Measurements from ENCODE around the gene MIF4GD. TPM values are rescaled to one million over a fixed set of nuclear protein-coding genes. Genes with fewer than 3 reads are reported as not detected.

MIF4GD gene
- total RNA-seq, 1 donor from 2014 or later, result 16.3 TPM

GRCh38 chr17:75228305-75228704 lies 42.7 kb downstream of the MIF4GD start:
- H3K27me3 Mint-ChIP-seq, result no peaks in the 10 kb centered on the region
- TF ChIP-seq, protein P1, sequence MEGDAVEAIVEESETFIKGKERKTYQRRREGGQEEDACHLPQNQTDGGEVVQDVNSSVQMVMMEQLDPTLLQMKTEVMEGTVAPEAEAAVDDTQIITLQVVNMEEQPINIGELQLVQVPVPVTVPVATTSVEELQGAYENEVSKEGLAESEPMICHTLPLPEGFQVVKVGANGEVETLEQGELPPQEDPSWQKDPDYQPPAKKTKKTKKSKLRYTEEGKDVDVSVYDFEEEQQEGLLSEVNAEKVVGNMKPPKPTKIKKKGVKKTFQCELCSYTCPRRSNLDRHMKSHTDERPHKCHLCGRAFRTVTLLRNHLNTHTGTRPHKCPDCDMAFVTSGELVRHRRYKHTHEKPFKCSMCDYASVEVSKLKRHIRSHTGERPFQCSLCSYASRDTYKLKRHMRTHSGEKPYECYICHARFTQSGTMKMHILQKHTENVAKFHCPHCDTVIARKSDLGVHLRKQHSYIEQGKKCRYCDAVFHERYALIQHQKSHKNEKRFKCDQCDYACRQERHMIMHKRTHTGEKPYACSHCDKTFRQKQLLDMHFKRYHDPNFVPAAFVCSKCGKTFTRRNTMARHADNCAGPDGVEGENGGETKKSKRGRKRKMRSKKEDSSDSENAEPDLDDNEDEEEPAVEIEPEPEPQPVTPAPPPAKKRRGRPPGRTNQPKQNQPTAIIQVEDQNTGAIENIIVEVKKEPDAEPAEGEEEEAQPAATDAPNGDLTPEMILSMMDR (IDR thresholded peaks at IDR 0.05; ENCODE audit: unreplicated experiment), result no peak
- no peak for DNase-seq (ENCODE audit: low spot score, unreplicated experiment)
- H3K36me3 Mint-ChIP-seq (ENCODE audit: insufficient read depth), result peaks cover 5% of the 10 kb centered on the region
- H3K9me3 Mint-ChIP-seq (ENCODE audit: low read depth), result no peaks in the 10 kb centered on the region
- H3K4me1 Mint-ChIP-seq (ENCODE audit: low read depth), result no peaks in the 10 kb centered on the region
- no peak overlapping the region for H3K27ac Mint-ChIP-seq
- H3K4me3 Mint-ChIP-seq (ENCODE audit: low read depth), result no peak overlapping the region

- no peak for DNase-seq (ENCODE audit: low spot score, unreplicated experiment)
- no peaks in the 10 kb centered on the region for H3K4me1 Mint-ChIP-seq (ENCODE audit: low read depth)
- no peak overlapping the region for H3K27ac Mint-ChIP-seq
- H3K4me3 Mint-ChIP-seq (ENCODE audit: low read depth), result no peak overlapping the region
- H3K9me3 Mint-ChIP-seq (ENCODE audit: low read depth), result no peaks in the 10 kb centered on the region
- peaks cover 5% of the 10 kb centered on the region for H3K36me3 Mint-ChIP-seq (ENCODE audit: insufficient read depth)
- TF ChIP-seq, protein P1 (IDR thresholded peaks at IDR 0.05; ENCODE audit: unreplicated experiment), result no peak
- no peaks in the 10 kb centered on the region for H3K27me3 Mint-ChIP-seq
Observed at GRCh38 chr17:75227729-75228128, 43.3 kb downstream of the MIF4GD start.

- no peak for DNase-seq (ENCODE audit: low spot score, unreplicated experiment)
- H3K27me3 Mint-ChIP-seq, result no peaks in the 10 kb centered on the region
- H3K4me3 Mint-ChIP-seq (ENCODE audit: low read depth), result no peak overlapping the region
- peaks cover 13% of the 10 kb centered on the region for H3K36me3 Mint-ChIP-seq (ENCODE audit: insufficient read depth)
- TF ChIP-seq, protein P1 (IDR thresholded peaks at IDR 0.05; ENCODE audit: unreplicated experiment), result no peak
- no peak overlapping the region for H3K27ac Mint-ChIP-seq
- no peaks in the 10 kb centered on the region for H3K4me1 Mint-ChIP-seq (ENCODE audit: low read depth)
- H3K9me3 Mint-ChIP-seq (ENCODE audit: low read depth), result no peaks in the 10 kb centered on the region
Observed at GRCh38 chr17:75225016-75225415, 46.0 kb downstream of the MIF4GD start.

- Mint-ChIP-seq H3K9me3 (ENCODE audit: low read depth) (no peaks in the 10 kb centered on the region), H3K36me3 (ENCODE audit: insufficient read depth) (peaks cover 26% of the 10 kb centered on the region), H3K4me3 (ENCODE audit: low read depth) (no peak overlapping the region), H3K4me1 (ENCODE audit: low read depth) (no peaks in the 10 kb centered on the region), H3K27me3 (no peaks in the 10 kb centered on the region), H3K27ac (no peak overlapping the region)
- no peak for DNase-seq (ENCODE audit: low spot score, unreplicated experiment)
- TF ChIP-seq, protein P1 (IDR thresholded peaks at IDR 0.05; ENCODE audit: unreplicated experiment), result no peak
Observed at GRCh38 chr17:75219815-75220214, 51.2 kb downstream of the MIF4GD start.

DNA sequence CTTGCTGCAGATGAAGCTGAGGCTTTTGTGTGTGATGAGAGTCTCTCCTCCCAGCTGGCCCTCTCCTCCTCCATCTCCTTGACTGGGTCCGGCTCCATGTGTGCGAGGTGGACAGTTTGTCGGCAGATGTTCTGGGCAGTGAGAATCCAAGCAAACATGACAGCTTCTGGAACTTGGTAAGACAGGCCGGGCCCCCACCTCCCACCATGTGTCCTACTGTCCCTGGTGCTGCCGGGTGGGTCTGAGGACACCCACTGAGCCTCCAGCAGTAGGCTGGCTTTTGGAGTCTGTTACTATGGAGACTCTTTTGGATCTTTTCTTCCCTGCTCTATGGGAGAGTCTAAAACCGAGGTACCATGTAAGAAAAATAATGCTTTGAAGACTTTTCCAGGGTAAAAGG lies 52.9 kb downstream of the MIF4GD start:
- Mint-ChIP-seq H3K36me3 (ENCODE audit: insufficient read depth) (peaks cover 26% of the 10 kb centered on the region), H3K27me3 (no peaks in the 10 kb centered on the region), H3K9me3 (ENCODE audit: low read depth) (no peaks in the 10 kb centered on the region)

More for the DNA sequence above, 52.9 kb downstream of the MIF4GD start:
- TF ChIP-seq, protein P1 (IDR thresholded peaks at IDR 0.05; ENCODE audit: unreplicated experiment), result no peak
- Mint-ChIP-seq H3K4me1 (ENCODE audit: low read depth) (no peaks in the 10 kb centered on the region), H3K4me3 (ENCODE audit: low read depth) (no peak overlapping the region), H3K27ac (no peak overlapping the region)
- DNase-seq (ENCODE audit: low spot score, unreplicated experiment), result no peak

Other genes with a start within 250 kb of the MIF4GD start
- 160 and 163 TPM in 2 replicates for gene ATP5PD, start 224.3 kb downstream of the MIF4GD start, total RNA-seq
- 24.9 and 27.1 TPM in 2 replicates for gene KCTD2, start 224.0 kb downstream of the MIF4GD start, total RNA-seq
- gene SLC16A5, start 183.3 kb downstream of the MIF4GD start, total RNA-seq, result 16.0 and 16.9 TPM in 2 replicates
- 16.7 and 16.9 TPM in 2 replicates for gene ARMC7, start 161.3 kb downstream of the MIF4GD start, total RNA-seq
- gene NT5C, start 139.5 kb downstream of the MIF4GD start, total RNA-seq, result 53.3 and 58.8 TPM in 2 replicates
- 202 TPM in 2 replicates for gene JPT1, start 116.7 kb downstream of the MIF4GD start, total RNA-seq
- 616 and 633 TPM in 2 replicates for gene SUMO2, start 88.3 kb downstream of the MIF4GD start, total RNA-seq
- 83.8 and 86.9 TPM in 2 replicates for gene NUP85, start 65.6 kb downstream of the MIF4GD start, total RNA-seq
- 66.8 and 68.1 TPM in 2 replicates for gene GGA3, start 9.6 kb downstream of the MIF4GD start, total RNA-seq
- 55.2 and 59.2 TPM in 2 replicates for gene MRPS7, start 9.4 kb downstream of the MIF4GD start, total RNA-seq
- 14.1 and 18.4 TPM in 2 replicates for gene SLC25A19, start 18.2 kb upstream of the MIF4GD start, total RNA-seq
- 84.8 and 87.5 TPM in 2 replicates for gene GRB2, start 134.4 kb upstream of the MIF4GD start, total RNA-seq
- 168 and 197 TPM in 2 replicates for gene TMEM94, start 185.4 kb upstream of the MIF4GD start, total RNA-seq
- gene CASKIN2, start 244.3 kb upstream of the MIF4GD start, total RNA-seq, result 47.6 and 50.6 TPM in 2 replicates
- 56.0 and 56.4 TPM in 2 replicates for gene TSEN54, start 245.3 kb upstream of the MIF4GD start, total RNA-seq